Thyroid gland (tissue), 4 donors: ENCODE measurements around the gene SLC7A1.

Experiments used
- CTCF ChIP-seq, 6 experiments: fragments of 200-600 bp in 3 of 6; fragments of 450-650 bp in 3 of 6; sonication (generic) in 3 of 6; IDR thresholded peaks; one replicate each; pipeline ENCODE4 v1.5.1; 2016 to 2019; ENCODE audit warnings: antibody characterized with exemption in 6 of 6, mild to moderate bottlenecking in 2 of 6, inconsistent platforms in 1 of 6, moderate library complexity in 1 of 6
- POLR2A ChIP-seq, 2 donors: fragments of 450-650 bp; IDR thresholded peaks; one replicate each; pipeline ENCODE4 v1.6.1; 2017; ENCODE audit warnings: antibody characterized with exemption in 2 of 2, mild to moderate bottlenecking in 2 of 2, moderate library complexity in 1 of 2

GRCh38 chr13:29556742-29557141 lies 38.7 kb downstream of the SLC7A1 start:
- TF ChIP-seq CTCF (IDR thresholded peaks at IDR 0.05) (no peak), POLR2A (IDR thresholded peaks at IDR 0.05) (no peak)
